PC-9 (cell line): Measurements from ENCODE around the gene ACADVL. TPM values are rescaled to one million over a fixed set of nuclear protein-coding genes. Genes with fewer than 3 reads are reported as not detected.

Source experiments
- BruUV-seq: library from RNA; stranded (reverse); fragments of 400-500 nt; replicated peaks from 2 replicates; lab custom pipeline; 2021; lab: Mats Ljungman, UMichigan
- CTCF ChIA-PET: fragments of 300-600 bp; sonication (Branson Sonifier 250); formaldehyde crosslinking; loops from one replicate; lab custom pipeline; 2022; ENCODE audit warnings: antibody characterized with exemption; lab: Charles Lee
- POLR2A ChIA-PET: fragments of 300-600 bp; sonication (Branson Sonifier 250); formaldehyde crosslinking; loops from one replicate; lab custom pipeline; 2022; ENCODE audit warnings: antibody characterized with exemption; ENCODE audit not compliant: unreplicated experiment; lab: Charles Lee
- DNase-seq, 2 experiments: peaks; one replicate each; pipeline versions ENCODE4 v3.0.0 to v3.0.0-alpha.2; 2015 to 2022; ENCODE audit warnings: mixed read lengths in 1 of 2
- H2AFZ ChIP-seq: fragments of 200-600 bp; sonication (generic); 2 replicates; pipeline ENCODE4 v1.8.1; 2017; ENCODE audit warnings: antibody characterized with exemption
- H3F3A ChIP-seq: fragments of 200-600 bp; sonication (generic); 2 replicates; pipeline ENCODE4 v1.8.1; 2017; ENCODE audit warnings: antibody characterized with exemption, mild to moderate bottlenecking, low read depth; ENCODE audit not compliant: insufficient read depth
- H3K27ac ChIP-seq: fragments of 200-600 bp; sonication (generic); 2 replicates; pipeline ENCODE4 v1.6.1; 2016; ENCODE audit warnings: mixed run types
- H3K27me3 ChIP-seq: fragments of 200-600 bp; sonication (generic); 2 replicates; pipeline ENCODE4 v1.6.1; 2016; ENCODE audit warnings: low read depth, mixed run types; ENCODE audit not compliant: insufficient read depth
- H3K36me3 ChIP-seq: fragments of 200-600 bp; sonication (generic); 2 replicates; pipeline ENCODE4 v1.6.1; 2016; ENCODE audit warnings: low read depth, mixed run types
- H3K4me1 ChIP-seq: fragments of 200-600 bp; sonication (generic); replicated peaks from 2 replicates; pipeline ENCODE4 v1.6.1; 2016; ENCODE audit warnings: mixed run types; ENCODE audit not compliant: insufficient read depth
- H3K4me2 ChIP-seq: fragments of 200-600 bp; sonication (generic); 2 replicates; pipeline ENCODE4 v1.6.1; 2017; ENCODE audit warnings: mixed run types
- H3K4me3 ChIP-seq: fragments of 200-600 bp; sonication (generic); 2 replicates; pipeline ENCODE4 v1.6.1; 2016; ENCODE audit warnings: mixed run types
- H3K79me2 ChIP-seq: fragments of 200-600 bp; sonication (generic); 2 replicates; pipeline ENCODE4 v1.6.1; 2017; ENCODE audit warnings: low read depth, mixed run types
- H3K9me2 ChIP-seq: fragments of 200-600 bp; sonication (generic); 2 replicates; pipeline ENCODE4 v1.8.1; 2017; ENCODE audit warnings: mild to moderate bottlenecking; ENCODE audit not compliant: insufficient read depth
- H3K9me3 ChIP-seq: fragments of 200-600 bp; sonication (generic); 2 replicates; pipeline ENCODE4 v1.8.1; 2016; ENCODE audit warnings: low read depth; ENCODE audit not compliant: insufficient read depth
- H4K20me1 ChIP-seq: fragments of 200-600 bp; sonication (generic); 2 replicates; pipeline ENCODE4 v1.8.1; 2017; ENCODE audit not compliant: insufficient read depth
- EZH2 ChIP-seq: fragments of 200-600 bp; sonication (generic); IDR thresholded peaks from 2 replicates; pipeline ENCODE4 v1.8.0; 2017; ENCODE audit warnings: antibody characterized with exemption, low read depth
- intact Hi-C: fragments of 100-400 bp; cut with micrococcal nuclease; formaldehyde crosslinking; loops from one replicate; pipeline ENCODE4 v1.10.0; 2022; ENCODE audit not compliant: unreplicated experiment
- total RNA-seq: library from RNA; stranded (reverse); gene quantifications from 2 replicates; pipeline ENCODE4 v1.2.3, GENCODE V29; 2021
- TF ChIP-seq, protein P1 (sequence below): fragments of 200-600 bp; sonication (generic); conservative IDR thresholded peaks from 2 replicates; pipeline ENCODE4 v1.6.1; 2017; ENCODE audit warnings: mixed run types, antibody characterized with exemption, mild to moderate bottlenecking, moderate library complexity

ACADVL gene
- total RNA-seq, 1 experiment from 2014 or later: 604 TPM

DNA sequence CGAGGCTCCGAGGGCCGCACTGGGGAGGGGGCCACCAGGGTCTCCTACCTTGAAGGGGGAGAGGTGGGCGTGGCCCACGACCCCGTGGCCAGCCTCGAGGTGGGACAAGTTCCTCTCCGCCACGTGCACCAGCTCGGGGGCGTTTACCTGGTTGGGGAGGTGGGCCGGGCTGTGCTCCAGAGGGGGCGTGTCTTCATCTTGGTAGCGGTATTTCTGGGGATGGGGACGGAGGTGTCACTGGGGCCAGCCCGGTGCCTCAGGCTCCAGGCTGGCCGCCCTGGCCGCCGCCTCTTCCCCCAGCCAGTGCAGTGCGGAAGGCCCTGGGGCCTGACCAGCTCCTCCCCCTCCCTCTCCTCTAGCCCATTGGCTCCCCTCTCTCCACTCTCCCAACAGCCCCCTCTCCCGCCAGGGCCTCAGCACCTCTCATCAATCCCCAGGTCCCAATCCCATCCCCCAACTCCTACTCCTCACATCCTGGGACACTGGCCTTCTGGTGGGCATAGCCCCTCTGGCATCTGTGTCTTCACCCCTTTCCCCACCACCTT is 11.6 kb upstream of the ACADVL start:
- no peaks in the 10 kb centered on the region for H3K79me2 ChIP-seq
- ChIA-PET CTCF (no interaction called here), POLR2A (no interaction called here)
- no peaks in the 10 kb centered on the region for H3K36me3 ChIP-seq
- no peak overlapping the region for H3K4me2 ChIP-seq
- no peaks in the 10 kb centered on the region for H3K9me2 ChIP-seq
- no TSS peak for BruUV-seq
- DNase-seq: no peak
- intact Hi-C loops: no loop called here
- H3F3A ChIP-seq: peaks cover 6% of the 10 kb centered on the region; the same call in 1 of the 2 replicates
- TF ChIP-seq, protein P1, sequence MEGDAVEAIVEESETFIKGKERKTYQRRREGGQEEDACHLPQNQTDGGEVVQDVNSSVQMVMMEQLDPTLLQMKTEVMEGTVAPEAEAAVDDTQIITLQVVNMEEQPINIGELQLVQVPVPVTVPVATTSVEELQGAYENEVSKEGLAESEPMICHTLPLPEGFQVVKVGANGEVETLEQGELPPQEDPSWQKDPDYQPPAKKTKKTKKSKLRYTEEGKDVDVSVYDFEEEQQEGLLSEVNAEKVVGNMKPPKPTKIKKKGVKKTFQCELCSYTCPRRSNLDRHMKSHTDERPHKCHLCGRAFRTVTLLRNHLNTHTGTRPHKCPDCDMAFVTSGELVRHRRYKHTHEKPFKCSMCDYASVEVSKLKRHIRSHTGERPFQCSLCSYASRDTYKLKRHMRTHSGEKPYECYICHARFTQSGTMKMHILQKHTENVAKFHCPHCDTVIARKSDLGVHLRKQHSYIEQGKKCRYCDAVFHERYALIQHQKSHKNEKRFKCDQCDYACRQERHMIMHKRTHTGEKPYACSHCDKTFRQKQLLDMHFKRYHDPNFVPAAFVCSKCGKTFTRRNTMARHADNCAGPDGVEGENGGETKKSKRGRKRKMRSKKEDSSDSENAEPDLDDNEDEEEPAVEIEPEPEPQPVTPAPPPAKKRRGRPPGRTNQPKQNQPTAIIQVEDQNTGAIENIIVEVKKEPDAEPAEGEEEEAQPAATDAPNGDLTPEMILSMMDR: no peak
- no peak for TF ChIP-seq EZH2
- H3K4me3 ChIP-seq: no peak overlapping the region
- H3K4me1 ChIP-seq: no peaks in the 10 kb centered on the region
- H4K20me1 ChIP-seq: no peaks in the 10 kb centered on the region
- no peaks in the 10 kb centered on the region for H3K27me3 ChIP-seq
- no peak overlapping the region for H3K27ac ChIP-seq
- no peaks in the 10 kb centered on the region for H3K9me3 ChIP-seq
- H2AFZ ChIP-seq: no peak overlapping the region

DNA sequence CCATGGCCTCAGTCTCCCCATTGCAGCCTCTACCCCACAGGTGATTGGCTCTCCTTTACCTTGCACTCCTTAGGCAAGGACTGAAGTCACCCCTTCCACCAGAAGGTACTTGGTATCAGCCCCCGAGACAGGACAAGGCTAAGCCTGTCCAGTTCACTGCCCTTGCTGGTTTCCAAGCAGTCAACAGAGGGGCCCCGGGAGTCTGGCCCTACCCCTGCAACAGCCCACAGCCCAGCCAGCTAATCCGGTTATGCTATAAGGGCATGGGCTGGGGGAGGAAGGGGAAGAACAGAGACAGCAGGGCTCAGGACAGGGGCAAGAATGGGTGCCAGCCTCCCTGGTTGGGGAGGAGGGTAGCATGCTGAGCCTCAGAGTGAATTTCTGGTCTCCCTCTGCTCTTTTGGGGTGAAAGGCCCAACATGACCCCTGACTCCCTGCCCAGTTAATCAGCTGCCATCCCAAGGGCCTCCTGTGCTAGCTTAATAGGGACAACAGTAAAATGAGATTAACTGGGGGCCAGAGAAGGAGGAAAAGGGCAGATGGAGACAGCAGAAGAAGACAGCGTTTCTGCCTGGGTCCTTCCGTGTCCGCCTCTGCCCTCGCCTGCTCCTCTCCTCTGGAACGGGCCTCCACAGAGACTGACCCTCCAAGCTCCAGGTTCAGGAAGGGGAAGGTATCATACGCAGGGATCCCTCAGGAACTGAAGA is 10.8 kb upstream of the ACADVL start:
- no peak for DNase-seq
- Histone ChIP-seq H3K36me3 (no peaks in the 10 kb centered on the region), H2AFZ (no peak overlapping the region), H3K9me3 (no peaks in the 10 kb centered on the region), H3K4me3 (no peak overlapping the region), H3K4me2 (no peak overlapping the region), H3K9me2 (no peaks in the 10 kb centered on the region), H3K79me2 (0 out of 2 replicates have a peak, but pooled peaks cover 3% of the 10 kb centered on the region), H3K27ac (no peak overlapping the region), H3K4me1 (no peaks in the 10 kb centered on the region), H3K27me3 (no peaks in the 10 kb centered on the region), H3F3A (peaks cover 15% of the 10 kb centered on the region; the same call in 1 of the 2 replicates), H4K20me1 (no peaks in the 10 kb centered on the region)
- TF ChIP-seq EZH2: no peak
- TF ChIP-seq, protein P1: no peak
- intact Hi-C loops: no loop called here
- POLR2A ChIA-PET: no interaction called here
- no TSS peak for BruUV-seq
- CTCF ChIA-PET: no interaction called here

DNA sequence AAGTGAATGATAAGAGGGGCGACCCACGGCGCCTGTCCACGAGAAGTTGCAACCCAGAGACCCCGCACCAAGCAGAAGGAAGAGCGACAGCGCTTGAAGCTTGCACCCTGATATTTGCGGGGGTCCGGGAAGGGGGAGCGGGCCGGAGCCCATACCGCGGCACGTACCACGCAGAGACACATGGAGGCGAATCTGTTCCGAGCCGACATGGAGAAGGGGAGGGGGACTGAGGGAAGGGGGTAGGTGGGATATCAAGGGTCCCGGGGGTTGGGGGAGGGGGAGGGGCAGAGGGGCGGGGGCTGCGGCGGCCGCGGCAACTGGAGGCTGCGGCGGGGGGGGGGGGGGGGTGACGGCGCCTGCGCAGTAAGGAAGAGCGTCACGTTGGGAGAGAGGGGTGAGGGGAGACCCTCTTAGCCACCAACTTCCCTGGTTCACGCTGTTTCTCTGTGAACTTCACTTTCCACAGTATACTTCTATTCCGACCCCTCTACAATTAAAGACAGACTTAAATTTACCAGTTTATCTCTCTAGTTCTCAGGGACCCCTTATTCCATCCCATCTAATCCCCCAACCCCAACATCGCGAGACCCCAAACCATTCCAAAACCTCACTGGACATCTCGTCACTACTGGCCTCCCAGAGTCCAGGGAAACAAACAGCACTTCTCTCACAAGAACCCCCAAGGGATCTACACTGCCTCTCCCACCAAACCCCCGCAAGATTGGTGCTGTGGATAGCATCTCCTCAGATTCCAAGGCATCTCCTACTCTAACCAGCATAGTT is 8.1 kb upstream of the ACADVL start:
- no peak for DNase-seq
- Histone ChIP-seq H3K27me3 (no peaks in the 10 kb centered on the region), H3K9me3 (no peaks in the 10 kb centered on the region), H3K36me3 (no peaks in the 10 kb centered on the region), H3F3A (peaks cover 21% of the 10 kb centered on the region; the same call in 1 of the 2 replicates), H3K27ac (no peak overlapping the region), H3K4me1 (peaks cover 8% of the 10 kb centered on the region), H3K4me2 (no peak overlapping the region), H3K79me2 (0 out of 2 replicates have a peak, but pooled peaks cover 3% of the 10 kb centered on the region), H3K4me3 (no peak overlapping the region), H2AFZ (no peak overlapping the region), H3K9me2 (no peaks in the 10 kb centered on the region), H4K20me1 (no peaks in the 10 kb centered on the region)
- CTCF ChIA-PET: no interaction called here
- POLR2A ChIA-PET: no interaction called here
- intact Hi-C loops: no loop called here
- TF ChIP-seq EZH2: no peak
- TF ChIP-seq, protein P1: no peak
- BruUV-seq: no TSS peak
